Fibroblast of pulmonary artery (primary cell): Measurements from ENCODE around the gene ELOVL6.

ENCODE experiments used
- DNase-seq: peaks from one replicate; pipeline ENCODE4 v3.0.0-alpha.2; 2010; ENCODE audit warnings: low read depth
- H3K4me3 ChIP-seq: replicated peaks from 2 replicates; pipeline ENCODE4 v1.5.1; 2011; ENCODE audit warnings: low read depth, mild to moderate bottlenecking, control low read depth, low read length, moderate library complexity
- TF ChIP-seq, protein P1 (sequence below): IDR thresholded peaks from 2 replicates; pipeline ENCODE4 v1.5.1; 2011; ENCODE audit warnings: mild to moderate bottlenecking, control low read depth, low read length, inconsistent platforms; ENCODE audit errors: missing control alignments

Gene ELOVL6

GRCh38 chr4:110208419-110208818, 10.0 kb upstream of the ELOVL6 start:
- H3K4me3 ChIP-seq, result no peak overlapping the region
- TF ChIP-seq, protein P1, sequence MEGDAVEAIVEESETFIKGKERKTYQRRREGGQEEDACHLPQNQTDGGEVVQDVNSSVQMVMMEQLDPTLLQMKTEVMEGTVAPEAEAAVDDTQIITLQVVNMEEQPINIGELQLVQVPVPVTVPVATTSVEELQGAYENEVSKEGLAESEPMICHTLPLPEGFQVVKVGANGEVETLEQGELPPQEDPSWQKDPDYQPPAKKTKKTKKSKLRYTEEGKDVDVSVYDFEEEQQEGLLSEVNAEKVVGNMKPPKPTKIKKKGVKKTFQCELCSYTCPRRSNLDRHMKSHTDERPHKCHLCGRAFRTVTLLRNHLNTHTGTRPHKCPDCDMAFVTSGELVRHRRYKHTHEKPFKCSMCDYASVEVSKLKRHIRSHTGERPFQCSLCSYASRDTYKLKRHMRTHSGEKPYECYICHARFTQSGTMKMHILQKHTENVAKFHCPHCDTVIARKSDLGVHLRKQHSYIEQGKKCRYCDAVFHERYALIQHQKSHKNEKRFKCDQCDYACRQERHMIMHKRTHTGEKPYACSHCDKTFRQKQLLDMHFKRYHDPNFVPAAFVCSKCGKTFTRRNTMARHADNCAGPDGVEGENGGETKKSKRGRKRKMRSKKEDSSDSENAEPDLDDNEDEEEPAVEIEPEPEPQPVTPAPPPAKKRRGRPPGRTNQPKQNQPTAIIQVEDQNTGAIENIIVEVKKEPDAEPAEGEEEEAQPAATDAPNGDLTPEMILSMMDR, result no peak
- DNase-seq, result no peak

DNA sequence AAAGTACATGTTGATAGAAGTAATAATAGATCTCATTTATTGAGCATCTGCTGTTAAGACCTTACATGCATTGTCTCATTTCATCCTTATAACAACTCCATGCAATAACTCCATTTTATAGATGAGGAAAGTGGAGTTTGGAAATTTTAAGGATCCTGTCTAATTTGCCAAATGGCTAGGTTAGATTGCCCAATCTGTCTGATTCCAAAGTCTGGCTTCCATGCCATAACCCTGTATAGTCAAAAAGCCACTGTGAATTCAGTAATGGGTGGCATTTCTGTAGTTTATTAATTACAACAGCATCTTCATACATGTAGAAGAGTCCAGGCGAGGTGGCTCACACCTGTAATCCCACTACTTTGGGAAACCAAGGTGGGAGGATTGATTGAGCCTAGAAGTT, 8.8 kb upstream of the ELOVL6 start:
- DNase-seq, result no peak
- TF ChIP-seq, protein P1, result no peak
- no peak overlapping the region for H3K4me3 ChIP-seq

DNA sequence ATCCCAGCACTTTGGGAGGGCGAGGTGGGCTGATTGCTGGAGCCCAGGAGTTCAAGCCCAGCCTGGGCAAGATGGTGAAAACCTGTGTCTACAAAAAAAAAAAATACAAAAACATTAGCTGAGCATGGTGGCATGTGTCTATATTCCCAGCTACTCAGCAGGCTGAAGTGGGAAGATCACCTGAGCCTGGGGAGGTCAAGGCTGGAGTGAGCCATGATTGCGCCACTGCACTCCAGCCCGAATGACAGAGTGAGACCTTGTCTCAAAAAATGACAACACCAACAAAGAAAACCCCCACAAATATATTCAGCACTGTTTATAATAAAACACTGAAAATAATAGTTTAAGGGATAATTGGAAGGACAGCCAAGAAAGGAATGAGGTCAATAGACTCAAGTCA, 3.6 kb upstream of the ELOVL6 start:
- TF ChIP-seq, protein P1, result no peak
- DNase-seq, result no peak
- H3K4me3 ChIP-seq, result no peak overlapping the region

- TF ChIP-seq, protein P1, result no peak
- DNase-seq, result no peak
- no peak overlapping the region for H3K4me3 ChIP-seq
These were observed 3.1 kb upstream of the ELOVL6 start for GRCh38 chr4:110201502-110201901.

- no peak for DNase-seq
- TF ChIP-seq, protein P1, result no peak
- H3K4me3 ChIP-seq, result no peak overlapping the region
These were observed 2.3 kb upstream of the ELOVL6 start for GRCh38 chr4:110200689-110201088.

DNA sequence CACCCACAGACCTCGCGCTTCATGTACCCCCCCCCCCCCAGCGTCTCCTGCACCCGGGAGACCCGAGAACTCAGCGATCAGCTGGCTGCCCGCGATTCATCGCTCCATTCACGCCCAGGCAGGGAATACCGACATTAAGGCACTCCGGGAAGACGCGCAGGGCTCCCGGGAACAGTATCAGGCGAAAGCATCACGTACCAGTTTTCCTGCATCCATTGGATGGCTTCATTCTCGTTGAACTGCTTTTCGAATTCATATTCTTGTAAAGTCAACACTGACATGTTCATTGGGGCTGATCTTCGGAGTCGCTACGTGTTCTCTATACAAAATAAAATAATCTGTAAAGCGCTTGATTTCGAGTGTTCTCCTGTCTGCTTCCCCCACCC, 373 bp downstream of the ELOVL6 start:
- DNase-seq, result peak; percentile 43
- TF ChIP-seq, protein P1, result no peak
- peak overlapping the region; percentile 81 for H3K4me3 ChIP-seq

- DNase-seq, result peak; percentile 42
- TF ChIP-seq, protein P1, result no peak
- H3K4me3 ChIP-seq, result peak overlapping the region; percentile 81
These were observed 829 bp downstream of the ELOVL6 start for GRCh38 chr4:110197529-110198042.
